H1 (cell line): ENCODE results near the gene LTB. TPM values are rescaled to one million over a fixed set of nuclear protein-coding genes. Genes with fewer than 3 reads are reported as not detected.

Experiments
- CTCF ChIA-PET: fragments of 300-600 bp; sonication (Branson Sonifier 250); formaldehyde crosslinking; loops from one replicate; lab custom pipeline; 2021; ENCODE audit not compliant: partially characterized antibody; lab: Charles Lee
- POLR2A ChIA-PET: fragments of 300-600 bp; sonication (Branson Sonifier 250); formaldehyde crosslinking; loops from one replicate; lab custom pipeline; 2021; ENCODE audit warnings: inconsistent platforms; ENCODE audit not compliant: partially characterized antibody; lab: Charles Lee
- DNase-seq, 2 experiments: peaks; one replicate each; pipeline versions ENCODE4 v3.0.0 to v3.0.0-alpha.2; 2010 to 2022; ENCODE audit warnings: low spot score in 2 of 2, low read depth in 1 of 2, mixed read lengths in 1 of 2
- FAIRE-seq: peaks from 2 replicates; lab custom pipeline; 2011; peaks lifted over from hg19 to GRCh38; lab: Jason Lieb, UNC
- H2AFZ ChIP-seq: 2 replicates; pipeline ENCODE4 v1.8.1; 2012; ENCODE audit warnings: low read length, inconsistent platforms
- H2AK5ac ChIP-seq: 2 replicates; pipeline ENCODE4 v1.6.1; 2013; ENCODE audit warnings: low read depth, low read length
- H2BK120ac ChIP-seq: replicated peaks from 2 replicates; pipeline ENCODE3; 2013; ENCODE audit warnings: low read depth, low read length, inconsistent platforms
- H2BK12ac ChIP-seq: 2 replicates; pipeline ENCODE4 v1.6.1; 2013; ENCODE audit warnings: low read depth, low read length
- H2BK15ac ChIP-seq: 2 replicates; pipeline ENCODE4 v1.6.1; 2013; ENCODE audit warnings: low read length
- H2BK20ac ChIP-seq: 2 replicates; pipeline ENCODE4 v1.6.1; 2013; ENCODE audit warnings: low read length
- H2BK5ac ChIP-seq: 2 replicates; pipeline ENCODE4 v1.6.1; 2013; ENCODE audit warnings: low read depth, low read length
- H3K14ac ChIP-seq: 2 replicates; pipeline ENCODE4 v1.6.1; 2013; ENCODE audit warnings: inconsistent platforms; ENCODE audit not compliant: insufficient read length
- H3K18ac ChIP-seq: 2 replicates; pipeline ENCODE4 v1.6.1; 2013; ENCODE audit warnings: low read length; ENCODE audit errors: extremely low read depth
- H3K23ac ChIP-seq: 2 replicates; pipeline ENCODE4 v1.6.1; 2013; ENCODE audit warnings: inconsistent platforms; ENCODE audit not compliant: insufficient read length
- H3K23me2 ChIP-seq: 2 replicates; pipeline ENCODE4 v1.6.1; 2013; ENCODE audit warnings: low read depth, low read length
- H3K27ac ChIP-seq: 2 replicates; pipeline ENCODE4 v1.6.1; 2011; ENCODE audit warnings: low read depth, low read length, inconsistent platforms
- H3K27me3 ChIP-seq, 4 experiments: replicated peaks in 1 of 4; 1 replicate in 1 of 4; 2 replicates in 3 of 4; pipeline versions ENCODE4 v1.6.1 to v1.8.1; 2011 to 2013; ENCODE audit warnings: low read length in 3 of 4, mild to moderate bottlenecking in 3 of 4, inconsistent platforms in 2 of 4, mixed read lengths in 2 of 4, moderate library complexity in 1 of 4; ENCODE audit not compliant: control insufficient read depth in 3 of 4, insufficient read depth in 3 of 4; ENCODE audit errors: extremely low read depth in 1 of 4
- H3K36me3 ChIP-seq, 4 experiments: 2 replicates each; pipeline versions ENCODE4 v1.6.1 to v1.8.1; 2011 to 2013; ENCODE audit warnings: mild to moderate bottlenecking in 4 of 4, low read length in 3 of 4, moderate library complexity in 2 of 4, control low read depth in 1 of 4, inconsistent platforms in 1 of 4; ENCODE audit not compliant: insufficient read depth in 4 of 4, control insufficient read depth in 2 of 4
- H3K4ac ChIP-seq: replicated peaks from 2 replicates; pipeline ENCODE3; 2013; ENCODE audit warnings: low read length, low read depth, mixed read lengths, inconsistent platforms; ENCODE audit not compliant: insufficient read length
- H3K4me1 ChIP-seq, 4 experiments: replicated peaks in 1 of 4; 1 replicate in 1 of 4; 2 replicates in 3 of 4; pipeline versions ENCODE4 v1.6.1 to v1.8.1; 2011 to 2013; ENCODE audit warnings: low read length in 3 of 4, inconsistent platforms in 2 of 4, mixed read lengths in 1 of 4; ENCODE audit not compliant: insufficient read depth in 4 of 4, control insufficient read depth in 3 of 4
- H3K4me2 ChIP-seq, 2 experiments: 2 replicates each; pipeline versions ENCODE4 v1.6.1 to v1.8.1; 2011 to 2013; ENCODE audit warnings: low read depth in 2 of 2, low read length in 2 of 2, control low read depth in 1 of 2, inconsistent platforms in 1 of 2, mild to moderate bottlenecking in 1 of 2; ENCODE audit not compliant: insufficient read depth in 1 of 2
- H3K4me3 ChIP-seq, 4 experiments: fragments of 200-600, 300-600 bp in 1 of 4; sonication (generic), shearing (Covaris generic), sonication (Bioruptor Twin) in 1 of 4; 2 replicates each; pipeline versions ENCODE4 v1.5.1 to v1.8.1; 2011 to 2016; ENCODE audit warnings: low read length in 4 of 4, low read depth in 3 of 4, control low read depth in 2 of 4, inconsistent platforms in 2 of 4, mild to moderate bottlenecking in 2 of 4, mixed read lengths in 1 of 4, moderate library complexity in 1 of 4; ENCODE audit not compliant: insufficient read depth in 2 of 4; ENCODE audit errors: extremely low read depth in 1 of 4
- H3K56ac ChIP-seq: replicated peaks from 2 replicates; pipeline ENCODE3; 2013; ENCODE audit warnings: low read depth, mild to moderate bottlenecking, mixed read lengths, low read length, inconsistent platforms; ENCODE audit not compliant: insufficient read length
- H3K79me1 ChIP-seq: 2 replicates; pipeline ENCODE4 v1.6.1; 2013; ENCODE audit warnings: low read depth, low read length, control low read depth
- H3K79me2 ChIP-seq, 2 experiments: 2 replicates each; pipeline versions ENCODE4 v1.6.1 to v1.8.1; 2012 to 2013; ENCODE audit warnings: low read length in 2 of 2, mild to moderate bottlenecking in 2 of 2, inconsistent platforms in 1 of 2; ENCODE audit not compliant: insufficient read depth in 2 of 2, control insufficient read depth in 1 of 2
- H3K9ac ChIP-seq, 4 experiments: replicated peaks in 1 of 4; 1 replicate in 1 of 4; 2 replicates in 3 of 4; pipeline versions ENCODE4 v1.6.1 to v1.8.1; 2011 to 2013; ENCODE audit warnings: low read depth in 3 of 4, low read length in 3 of 4, control low read depth in 2 of 4, mild to moderate bottlenecking in 2 of 4, moderate library complexity in 2 of 4, inconsistent platforms in 1 of 4; ENCODE audit errors: extremely low read depth in 1 of 4
- H3K9me3 ChIP-seq, 2 experiments: 2 replicates each; pipeline versions ENCODE4 v1.6.1 to v1.8.1; 2012 to 2013; ENCODE audit warnings: mild to moderate bottlenecking in 2 of 2, moderate library complexity in 2 of 2, control low read depth in 1 of 2, inconsistent platforms in 1 of 2, low read depth in 1 of 2, low read length in 1 of 2, mixed read lengths in 1 of 2; ENCODE audit not compliant: insufficient read depth in 2 of 2
- H4K20me1 ChIP-seq, 2 experiments: replicated peaks in 1 of 2; 2 replicates each; pipeline versions ENCODE3 to v1.8.1; 2011 to 2013; ENCODE audit warnings: inconsistent platforms in 2 of 2, low read length in 2 of 2, mild to moderate bottlenecking in 1 of 2; ENCODE audit not compliant: insufficient read depth in 2 of 2, control insufficient read depth in 1 of 2
- H4K5ac ChIP-seq: 2 replicates; pipeline ENCODE4 v1.6.1; 2013; ENCODE audit warnings: low read length, low read depth, mixed read lengths, inconsistent platforms; ENCODE audit not compliant: insufficient read length
- H4K8ac ChIP-seq: 2 replicates; pipeline ENCODE4 v1.8.0; 2013; ENCODE audit warnings: mild to moderate bottlenecking, moderate library complexity, low read length, inconsistent platforms; ENCODE audit not compliant: insufficient read depth; ENCODE audit errors: extremely low read depth
- H4K91ac ChIP-seq: replicated peaks from 2 replicates; pipeline ENCODE3; 2013; ENCODE audit warnings: low read length, mixed read lengths, inconsistent platforms; ENCODE audit not compliant: insufficient read length
- BACH1 ChIP-seq: IDR thresholded peaks from 2 replicates; pipeline ENCODE4 v1.6.1; 2012; ENCODE audit warnings: low read length, improper control_type of control experiment
- BRCA1 ChIP-seq: IDR thresholded peaks from 2 replicates; pipeline ENCODE4 v1.6.1; 2012; ENCODE audit warnings: low read depth, low read length, improper control_type of control experiment
- CBX8 ChIP-seq: fragments of 300-800, 300-1000 bp; sonication (generic); IDR thresholded peaks from 2 replicates; pipeline ENCODE4 v1.7.1; 2016; ENCODE audit warnings: low read depth, low read length, borderline replicate concordance
- EP300 ChIP-seq, 2 experiments: IDR thresholded peaks; 1 replicate in 1 of 2; 2 replicates in 1 of 2; pipeline ENCODE4 v1.6.1; 2011 to 2012; ENCODE audit warnings: low read depth in 2 of 2, low read length in 2 of 2, mild to moderate bottlenecking in 2 of 2, borderline replicate concordance in 1 of 2, inconsistent platforms in 1 of 2, moderate library complexity in 1 of 2
- GTF2F1 ChIP-seq: IDR thresholded peaks from 2 replicates; pipeline ENCODE4 v1.6.1; 2012; ENCODE audit warnings: low read depth, low read length, improper control_type of control experiment, borderline replicate concordance
- KDM1A ChIP-seq: fragments of 200-600, 300-600 bp; sonication (generic); IDR thresholded peaks from 2 replicates; pipeline ENCODE4 v1.7.1; 2016; ENCODE audit warnings: mild to moderate bottlenecking, low read length, borderline replicate concordance
- KDM5A ChIP-seq: fragments of 200-600 bp; IDR thresholded peaks from 2 replicates; pipeline ENCODE4 v1.7.1; 2012; ENCODE audit warnings: mild to moderate bottlenecking, low read length, inconsistent platforms, mixed read lengths
- POLR2AphosphoS5 ChIP-seq: IDR thresholded peaks from 2 replicates; pipeline ENCODE4 v1.6.1; 2011; ENCODE audit warnings: low read depth, low read length
- POU5F1 ChIP-seq: IDR thresholded peaks from 2 replicates; pipeline ENCODE4 v1.6.1; 2011; ENCODE audit warnings: low read depth, mild to moderate bottlenecking, low read length, moderate library complexity
- RAD21 ChIP-seq, 2 experiments: IDR thresholded peaks in 1 of 2; conservative IDR thresholded peaks in 1 of 2; 2 replicates each; pipeline ENCODE4 v1.6.1; 2011; ENCODE audit warnings: low read depth in 2 of 2, low read length in 2 of 2, improper control_type of control experiment in 1 of 2, inconsistent platforms in 1 of 2, mild to moderate bottlenecking in 1 of 2, moderate library complexity in 1 of 2
- RBBP5 ChIP-seq: IDR thresholded peaks from 2 replicates; pipeline ENCODE4 v1.7.1; 2012; ENCODE audit warnings: low read depth, mild to moderate bottlenecking, inconsistent platforms, low read length, moderate library complexity, borderline replicate concordance
- SP4 ChIP-seq: IDR thresholded peaks from 2 replicates; pipeline ENCODE4 v1.6.1; 2012; ENCODE audit warnings: low read length, inconsistent platforms
- SUZ12 ChIP-seq: fragments of 200-600 bp; sonication (generic); IDR thresholded peaks from 2 replicates; pipeline ENCODE4 v1.6.1; 2012; ENCODE audit warnings: mild to moderate bottlenecking, inconsistent platforms, low read length, moderate library complexity, mixed read lengths
- WGBS, 2 experiments: shearing (Covaris generic) in 1 of 2; methylation state at CpG; one replicate each; pipeline versions ENCODE4 v1.1.6 to v1.1.7; 2013 to 2015; ENCODE audit warnings: low lambda C conversion rate in 2 of 2, mixed read lengths in 2 of 2, inconsistent platforms in 1 of 2, low coverage in 1 of 2, missing lambda C conversion rate in 1 of 2; ENCODE audit not compliant: insufficient replicate concordance in 2 of 2, insufficient coverage in 1 of 2, insufficient read length in 1 of 2; ENCODE audit errors: extremely low coverage in 1 of 2, missing lambda C conversion rate in 1 of 2; 5-methylcytosine and 5-hydroxymethylcytosine counted together
- polyA plus RNA-seq, 7 experiments: library from polyadenylated mRNA; depleted of rRNA in 3 of 7; stranded (reverse) in 5 of 7; unstranded in 2 of 7; fragments of >200 nt in 5 of 7; fragments of 200-250 nt in 2 of 7; gene quantifications; 1 replicate in 5 of 7; 2 replicates in 1 of 7; 4 replicates in 1 of 7; pipeline versions ENCODE4 v1.2.1 to v1.2.3, GENCODE V29; 2011 to 2013; ENCODE audit warnings: missing spikeins in 2 of 7, mixed read lengths in 2 of 7
- total RNA-seq: library from RNA; stranded (reverse); fragmentation: NEBNext Ultra II Directional; extraction: Animal tissue kit (Norgen Biotek cat#: 25700); gene quantifications from 2 replicates; pipeline ENCODE4 v1.2.1, GENCODE V29; 2021
- TF ChIP-seq, protein P1 (sequence below): IDR thresholded peaks from 2 replicates; pipeline ENCODE4 v1.6.1; 2012; ENCODE audit warnings: inconsistent platforms

The LTB gene
- total and polyA plus RNA-seq, 2 of the 8 experiments (the other 6 are each of a cell fraction or from before 2014, with no cell fraction given): 0.43 to 0.47 TPM

DNA sequence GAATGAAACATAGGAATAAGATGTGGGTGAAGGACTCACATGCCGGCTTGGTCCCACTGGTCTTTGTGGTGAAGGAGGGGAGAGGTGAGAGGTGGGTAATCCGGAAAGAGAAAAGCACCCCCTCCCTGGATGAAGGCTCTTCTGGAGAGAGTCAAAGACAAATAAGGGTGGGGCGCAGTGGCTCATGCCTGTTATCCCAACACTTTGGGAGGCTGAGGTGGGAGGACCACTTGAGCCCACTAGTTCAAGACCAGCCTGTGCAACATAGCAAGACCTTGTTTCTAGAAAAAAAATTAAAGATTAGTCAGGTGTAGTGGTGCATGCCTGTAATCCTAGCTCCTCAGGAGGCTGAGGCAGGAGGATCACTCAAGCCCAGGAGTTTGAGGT lies 3.1 kb downstream of the LTB start:
- no peak overlapping the region for H3K27ac ChIP-seq
- H3K4ac ChIP-seq: no peak overlapping the region
- H3K23me2 ChIP-seq: peaks cover 9% of the 10 kb centered on the region; the same call in 1 of the 2 replicates
- H2BK120ac ChIP-seq: no peak overlapping the region
- H3K18ac ChIP-seq: no peak overlapping the region
- H3K9ac ChIP-seq: no peak overlapping the region
- H3K36me3 ChIP-seq: no peaks in the 10 kb centered on the region
- H2BK20ac ChIP-seq: no peak overlapping the region
- H3K79me1 ChIP-seq: no peaks in the 10 kb centered on the region
- no peak overlapping the region for H3K14ac ChIP-seq
- H4K20me1 ChIP-seq: no peaks in the 10 kb centered on the region
- H2AFZ ChIP-seq: no peak overlapping the region
- H3K23ac ChIP-seq: no peak overlapping the region
- peaks cover 0 to 6% (median 6%) of the 10 kb centered on the region in 4 experiments; a peak in 6 of 7 replicates for H3K4me1 ChIP-seq
- no peak overlapping the region for H4K8ac ChIP-seq
- H2BK12ac ChIP-seq: no peak overlapping the region
- no peaks in the 10 kb centered on the region for H3K79me2 ChIP-seq
- H4K91ac ChIP-seq: no peak overlapping the region
- H3K9me3 ChIP-seq: no peaks in the 10 kb centered on the region
- no peak for FAIRE-seq
- no peak overlapping the region for H3K4me3 ChIP-seq
- H3K27me3 ChIP-seq: peaks cover 0 to 8% (median 7%) of the 10 kb centered on the region in 4 experiments; a peak in 5 of 7 replicates
- ChIA-PET CTCF (interaction anchor here (0.6 to 19.2 kb wide), 6 partner anchors 10 to 39 kb away, joined by 3 to 640 read pairs (median 34); partner anchors contain the start of genes ATP6V1G2, LST1, LTB and NCR3), POLR2A (interaction anchor here (1.6 to 12.2 kb wide), 5 partner anchors 10 to 82 kb away, joined by 4 to 110 read pairs (median 5); partner anchors contain the start of genes ATP6V1G2, C6orf47 and NFKBIL1)
- H2AK5ac ChIP-seq: no peak overlapping the region
- no peak overlapping the region for H2BK15ac ChIP-seq
- no peak overlapping the region for H2BK5ac ChIP-seq
- 84% methylated on average over 3 of the region's 3 CpGs; no CpG with 5 or more reads in 1 of the 2 experiments for WGBS, 2 experiments
- H3K4me2 ChIP-seq: no peak overlapping the region
- no peak for DNase-seq
- no peak overlapping the region for H3K56ac ChIP-seq
- no peak overlapping the region for H4K5ac ChIP-seq
- TF ChIP-seq POU5F1: no peak
- no peak for TF ChIP-seq KDM1A
- no peak for TF ChIP-seq RBBP5
- TF ChIP-seq BACH1: no peak
- no peak for TF ChIP-seq CBX8
- no peak for TF ChIP-seq EP300 (IDR thresholded peaks at IDR 0.05; ENCODE audit: borderline replicate concordance in 1 of 2, low read depth in 2 of 2, low read length in 2 of 2)
- TF ChIP-seq, protein P1, sequence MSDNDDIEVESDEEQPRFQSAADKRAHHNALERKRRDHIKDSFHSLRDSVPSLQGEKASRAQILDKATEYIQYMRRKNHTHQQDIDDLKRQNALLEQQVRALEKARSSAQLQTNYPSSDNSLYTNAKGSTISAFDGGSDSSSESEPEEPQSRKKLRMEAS: no peak
- no peak for TF ChIP-seq POLR2AphosphoS5
- TF ChIP-seq SUZ12: no peak
- TF ChIP-seq SP4: no peak
- no peak for TF ChIP-seq KDM5A
- TF ChIP-seq GTF2F1: no peak
- no peak for TF ChIP-seq RAD21 (IDR thresholded peaks at IDR 0.05 in 1 of 2, conservative IDR thresholded peaks at IDR 0.05 in 1 of 2; ENCODE audit: low read depth in 2 of 2, low read length in 2 of 2)
- no peak for TF ChIP-seq BRCA1
